Inflammatory macrophage treated with lipopolysaccharide for 4 hours (primary cell): ENCODE data around the gene BSCL2.
"Not testable (repeated sequence)": the region's sequence is repeated elsewhere in the genome, so short reads cannot be mapped to it uniquely, and the experiment has no call there.

ENCODE experiments used
- DNase-seq: peaks from one replicate; pipeline ENCODE4 v3.0.0-alpha.2; 2020

Gene BSCL2

GRCh38 chr11:62652161-62653006, 54.8 kb downstream of the BSCL2 start:
- DNase-seq = no peak

DNA sequence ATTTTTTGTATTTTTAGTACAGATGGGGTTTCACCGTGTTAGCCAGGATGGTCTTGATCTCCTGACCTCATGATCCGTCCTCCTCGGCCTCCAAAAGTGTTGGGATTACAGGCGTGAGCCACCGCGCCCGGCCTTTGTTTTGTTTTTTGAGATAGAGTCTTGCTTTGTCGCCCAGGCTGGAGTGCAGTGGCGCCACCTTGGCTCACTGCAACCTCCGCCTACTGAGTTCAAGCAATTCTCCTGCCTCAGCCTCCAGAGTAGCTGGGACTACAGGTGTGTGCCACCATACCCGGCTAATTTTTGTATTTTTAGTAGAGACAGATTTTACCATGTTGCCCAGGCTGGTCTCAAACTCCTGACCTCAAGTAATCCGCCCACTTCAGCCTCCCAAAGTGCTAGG, 56.9 kb downstream of the BSCL2 start:
- DNase-seq = not testable (repeated sequence)

- no peak for DNase-seq
These were observed 57.7 kb downstream of the BSCL2 start for GRCh38 chr11:62649486-62649885.

GRCh38 chr11:62648967-62649364, 58.3 kb downstream of the BSCL2 start:
- no peak for DNase-seq

DNA sequence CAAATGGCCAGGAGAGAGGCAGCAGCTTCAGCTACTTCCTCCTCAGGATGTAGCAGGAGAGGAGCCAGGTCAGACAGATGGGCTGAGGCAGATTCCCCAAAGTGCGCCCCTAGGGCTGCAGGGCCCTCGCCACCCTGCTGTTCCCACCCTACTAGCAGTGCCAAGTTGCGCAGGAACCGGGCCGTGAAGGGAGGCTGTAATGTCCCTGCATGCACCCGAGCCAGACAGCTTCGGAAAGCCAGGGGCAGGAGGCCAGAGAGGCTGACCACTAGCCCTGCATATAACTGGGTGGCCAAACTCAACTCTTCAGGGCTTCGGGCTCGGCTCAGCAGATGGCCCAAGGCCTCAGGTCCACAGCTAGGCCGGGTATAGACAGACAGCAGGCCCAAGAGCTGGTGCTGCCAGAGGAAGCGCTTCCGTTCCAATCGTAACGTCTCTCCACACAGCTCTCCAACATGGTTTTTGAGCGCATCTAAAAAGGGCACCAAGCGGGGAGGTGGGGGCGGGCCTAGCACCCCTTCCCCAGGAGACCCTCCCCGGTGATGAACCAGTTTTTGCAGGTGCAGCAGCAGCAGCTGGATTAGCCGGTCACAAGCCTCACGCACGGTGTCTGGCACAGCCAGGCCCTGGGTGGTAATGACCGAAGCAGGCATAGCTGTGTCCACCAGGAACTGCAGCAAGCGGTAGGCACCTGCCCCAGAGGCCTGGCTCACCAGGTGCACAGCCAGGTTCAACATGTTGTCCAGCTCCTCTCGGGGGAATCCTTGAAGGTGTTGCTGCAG, 58.8 kb downstream of the BSCL2 start:
- no peak for DNase-seq

DNA sequence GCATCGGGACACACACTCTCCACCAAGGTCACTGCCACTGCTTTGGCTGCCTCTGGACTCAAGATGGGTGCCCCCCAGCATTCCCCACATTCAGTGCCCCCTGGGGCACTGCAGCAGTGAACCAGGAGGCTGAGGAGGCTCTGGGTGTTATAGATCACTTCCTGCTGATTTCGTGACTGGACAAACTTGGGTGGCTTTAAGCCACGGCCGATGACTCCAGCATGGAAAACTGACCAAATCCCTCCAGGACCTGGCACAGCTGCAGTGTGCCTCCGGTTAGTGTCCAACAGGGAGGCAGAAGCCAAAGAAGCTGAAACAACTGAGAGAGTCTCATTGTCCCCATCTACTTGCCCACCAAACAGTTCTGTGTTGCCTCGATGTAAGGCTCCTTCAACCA, 59.6 kb downstream of the BSCL2 start:
- no peak for DNase-seq

DNA sequence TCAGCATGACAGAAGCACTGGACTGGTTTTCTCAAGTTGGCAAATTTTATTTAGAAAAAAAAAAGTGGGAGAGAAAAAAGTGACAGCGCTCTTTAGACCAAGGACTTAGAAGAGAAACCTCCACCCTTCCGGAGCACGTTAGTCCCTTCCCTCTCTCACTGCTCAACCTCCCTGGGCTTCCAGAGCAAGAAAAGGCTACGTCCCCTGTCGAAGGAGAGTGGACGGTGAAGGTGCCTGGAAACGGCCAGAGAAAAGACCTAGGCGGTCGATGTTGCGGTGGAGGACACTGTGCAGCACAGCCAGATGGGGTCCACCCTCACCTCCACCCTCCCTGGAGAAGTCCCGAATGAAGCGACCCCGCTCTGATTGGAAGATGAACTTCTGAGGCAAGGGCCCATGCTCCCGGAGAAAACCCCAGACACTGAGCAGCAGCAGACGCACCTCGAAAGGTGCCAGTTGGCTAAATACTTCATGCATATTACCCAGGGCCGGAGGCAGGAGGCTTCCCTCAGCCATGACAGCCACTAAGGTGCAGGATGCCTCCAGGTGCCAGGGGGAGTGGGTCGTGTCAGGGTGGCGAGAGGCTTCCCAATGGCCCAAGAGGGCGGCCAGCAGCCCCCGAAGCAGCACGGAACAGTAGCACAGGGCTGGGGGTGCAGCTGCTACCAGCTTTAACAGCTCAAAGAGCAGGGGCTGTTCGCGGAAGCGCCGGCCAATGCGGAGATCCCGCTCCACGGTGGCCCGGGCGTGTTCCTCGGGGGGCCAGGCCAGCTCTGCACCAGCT, 60.2 kb downstream of the BSCL2 start:
- no peak for DNase-seq

- DNase-seq = peak; percentile 99
These were observed 61.0 kb downstream of the BSCL2 start, which contains the start of gene GANAB for GRCh38 chr11:62645946-62646824. Gene GANAB (minus strand): TSS chr11:62646613. CDS start chr11:62646599, 14 bp downstream.

GRCh38 chr11:62645671-62645945, 61.6 kb downstream of the BSCL2 start:
- no peak for DNase-seq

DNA sequence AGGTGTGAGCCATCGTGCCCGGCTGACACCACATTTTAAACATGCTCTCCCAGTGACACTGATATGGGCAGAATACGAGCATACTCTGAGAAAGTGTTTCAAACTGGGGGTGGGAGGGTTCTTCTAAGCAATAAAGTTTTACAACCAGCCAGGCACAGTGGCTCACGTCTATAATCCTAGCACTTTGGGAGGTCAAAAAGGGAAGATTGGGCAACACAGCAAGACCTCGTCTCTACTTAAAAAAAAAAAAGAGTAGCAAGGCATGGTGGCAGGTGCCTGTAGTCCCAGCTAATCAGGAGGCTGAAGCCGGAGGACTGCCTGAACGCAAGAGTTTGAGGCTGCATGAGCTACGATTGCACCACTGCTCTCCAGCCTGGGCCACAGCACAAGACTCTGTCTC, 63.0 kb downstream of the BSCL2 start:
- DNase-seq = no peak
